NB4 (cell line): ENCODE measurements around the gene CDC42BPA.

Experiments used
- DNase-seq: peaks from one replicate; pipeline ENCODE4 v3.0.0; 2010; ENCODE audit warnings: low read depth
- H3K4me3 ChIP-seq: one replicate; pipeline ENCODE4 v1.5.1; 2011; ENCODE audit warnings: mild to moderate bottlenecking, low read depth, low read length, moderate library complexity
- MYC ChIP-seq: IDR thresholded peaks from 2 replicates; pipeline ENCODE4 v1.6.1; 2011; ENCODE audit warnings: low read depth, low read length
- POLR2A ChIP-seq: IDR thresholded peaks from 2 replicates; pipeline ENCODE4 v1.6.1; 2011; ENCODE audit warnings: mild to moderate bottlenecking; ENCODE audit not compliant: insufficient read length; ENCODE audit errors: extremely low read depth
- TF ChIP-seq, protein P1 (sequence below): IDR thresholded peaks from one replicate; pipeline ENCODE4 v1.5.1; 2012; ENCODE audit warnings: low read depth, low read length
- TF ChIP-seq, protein P2 (sequence below): IDR thresholded peaks from 2 replicates; pipeline ENCODE4 v1.6.1; 2011; ENCODE audit warnings: low read depth, low read length

The CDC42BPA gene

DNA sequence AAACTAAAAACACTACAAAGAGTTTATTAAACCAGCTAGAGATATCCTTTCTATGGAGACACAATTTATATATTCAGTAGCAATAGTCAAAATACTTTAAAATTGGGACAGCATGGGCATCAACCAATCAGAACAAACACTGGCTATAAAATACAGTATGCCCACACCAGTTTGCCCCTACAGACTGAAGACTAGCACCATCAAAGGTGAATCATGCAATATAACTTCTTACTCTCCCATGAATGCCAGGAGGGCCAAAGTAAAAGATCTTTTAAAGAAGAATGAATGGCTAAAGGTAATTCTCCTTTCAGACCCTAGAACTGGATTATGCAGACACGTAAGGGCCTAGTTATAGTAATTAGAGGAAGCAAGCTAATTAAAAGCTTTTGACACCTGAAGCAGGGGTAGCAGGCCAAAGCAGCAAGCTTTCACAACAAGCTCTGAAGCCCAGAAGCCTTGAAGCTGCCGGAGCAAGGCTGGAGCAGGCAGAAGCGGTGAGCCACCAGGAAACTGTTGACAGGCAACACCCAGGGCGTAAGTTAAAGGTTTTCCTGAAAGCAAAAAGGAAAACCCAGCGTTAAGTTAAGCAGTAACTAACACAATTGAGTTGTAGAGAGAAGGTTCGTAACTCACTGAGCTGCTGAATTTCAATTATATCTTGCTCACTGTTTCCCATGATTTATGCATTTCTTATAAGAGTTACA is 99.3 kb downstream of the CDC42BPA start:
- TF ChIP-seq, protein P1, sequence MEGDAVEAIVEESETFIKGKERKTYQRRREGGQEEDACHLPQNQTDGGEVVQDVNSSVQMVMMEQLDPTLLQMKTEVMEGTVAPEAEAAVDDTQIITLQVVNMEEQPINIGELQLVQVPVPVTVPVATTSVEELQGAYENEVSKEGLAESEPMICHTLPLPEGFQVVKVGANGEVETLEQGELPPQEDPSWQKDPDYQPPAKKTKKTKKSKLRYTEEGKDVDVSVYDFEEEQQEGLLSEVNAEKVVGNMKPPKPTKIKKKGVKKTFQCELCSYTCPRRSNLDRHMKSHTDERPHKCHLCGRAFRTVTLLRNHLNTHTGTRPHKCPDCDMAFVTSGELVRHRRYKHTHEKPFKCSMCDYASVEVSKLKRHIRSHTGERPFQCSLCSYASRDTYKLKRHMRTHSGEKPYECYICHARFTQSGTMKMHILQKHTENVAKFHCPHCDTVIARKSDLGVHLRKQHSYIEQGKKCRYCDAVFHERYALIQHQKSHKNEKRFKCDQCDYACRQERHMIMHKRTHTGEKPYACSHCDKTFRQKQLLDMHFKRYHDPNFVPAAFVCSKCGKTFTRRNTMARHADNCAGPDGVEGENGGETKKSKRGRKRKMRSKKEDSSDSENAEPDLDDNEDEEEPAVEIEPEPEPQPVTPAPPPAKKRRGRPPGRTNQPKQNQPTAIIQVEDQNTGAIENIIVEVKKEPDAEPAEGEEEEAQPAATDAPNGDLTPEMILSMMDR = no peak
- TF ChIP-seq, protein P2, sequence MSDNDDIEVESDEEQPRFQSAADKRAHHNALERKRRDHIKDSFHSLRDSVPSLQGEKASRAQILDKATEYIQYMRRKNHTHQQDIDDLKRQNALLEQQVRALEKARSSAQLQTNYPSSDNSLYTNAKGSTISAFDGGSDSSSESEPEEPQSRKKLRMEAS = no peak
- no peak for TF ChIP-seq MYC
- TF ChIP-seq POLR2A = no peak
- DNase-seq = no peak
- H3K4me3 ChIP-seq = no peak overlapping the region

- no peak overlapping the region for H3K4me3 ChIP-seq
- TF ChIP-seq POLR2A = no peak
- TF ChIP-seq, protein P1 = no peak
- TF ChIP-seq MYC = no peak
- TF ChIP-seq, protein P2 = no peak
- no peak for DNase-seq
Measured at GRCh38 chr1:227215863-227216510, 102.3 kb downstream of the CDC42BPA start.

DNA sequence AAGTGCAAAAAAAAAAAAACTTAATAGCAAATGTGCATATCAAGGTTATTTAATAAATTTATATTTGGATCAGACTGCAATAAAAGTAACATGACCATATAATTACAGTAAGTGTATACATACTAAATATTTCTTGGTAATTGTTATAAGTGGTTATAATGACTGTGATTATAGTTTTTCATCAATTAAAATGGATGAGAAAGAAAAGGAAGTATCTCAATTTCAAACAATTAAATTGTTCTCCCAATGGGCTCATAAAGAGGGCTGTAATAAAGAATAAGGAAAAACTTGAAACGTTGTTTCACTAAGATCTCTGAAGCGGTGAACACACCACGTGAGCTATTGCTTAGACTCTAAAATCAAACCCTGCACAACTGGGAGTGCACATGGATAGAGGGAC is 104.1 kb downstream of the CDC42BPA start:
- H3K4me3 ChIP-seq = no peak overlapping the region

GRCh38 chr1:227213426-227213825 is 104.9 kb downstream of the CDC42BPA start:
- TF ChIP-seq, protein P1 = no peak
- TF ChIP-seq MYC = no peak
- TF ChIP-seq, protein P2 = no peak
- TF ChIP-seq POLR2A = no peak
- no peak overlapping the region for H3K4me3 ChIP-seq
- DNase-seq = no peak

More for the DNA sequence above, 104.1 kb downstream of the CDC42BPA start:
- TF ChIP-seq POLR2A (no peak), MYC (no peak)
- TF ChIP-seq, protein P2 = no peak
- TF ChIP-seq, protein P1 = no peak
- no peak for DNase-seq

GRCh38 chr1:227212164-227212563 is 106.1 kb downstream of the CDC42BPA start:
- no peak for DNase-seq
- TF ChIP-seq, protein P2 = no peak
- TF ChIP-seq MYC (no peak), POLR2A (no peak)
- TF ChIP-seq, protein P1 = no peak
- H3K4me3 ChIP-seq = no peak overlapping the region
